ENCODE measurements around the gene FABP6. TPM values are rescaled to one million over a fixed set of nuclear protein-coding genes. Genes with fewer than 3 reads are reported as not detected.

FABP6 gene
- total RNA-seq, 2 donors from 2014 or later, result 0.37 to 1.9 TPM

DNA sequence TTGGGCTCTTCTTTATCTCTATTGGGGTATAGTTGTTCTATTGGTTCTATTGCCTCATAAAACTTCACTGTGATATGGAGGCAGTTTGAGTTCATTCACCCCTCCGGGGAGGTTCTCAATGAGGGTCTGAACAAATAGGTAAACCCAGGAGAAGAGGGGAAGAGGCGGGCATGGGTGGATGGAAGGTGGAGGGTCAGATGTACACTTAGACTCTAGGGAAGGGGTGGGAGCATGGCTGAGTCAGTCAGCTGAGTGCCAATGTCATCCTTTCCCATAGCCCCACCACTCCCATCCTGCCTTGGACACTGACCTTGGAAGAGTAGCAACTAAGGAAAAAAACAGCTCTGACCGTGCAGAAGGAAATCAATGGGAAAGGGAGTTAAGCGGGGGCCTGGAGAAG, 9.9 kb upstream of the FABP6 start:
- no peaks in the 10 kb centered on the region for H3K27me3 ChIP-seq (ENCODE audit: control insufficient read depth, insufficient read depth, low read length, poor library complexity, severe bottlenecking)
- no peak overlapping the region for H3K4me3 Mint-ChIP-seq
- no peaks in the 10 kb centered on the region for H3K4me1 ChIP-seq (ENCODE audit: control insufficient read depth, insufficient read depth, low read length)
- 84 to 100% methylated on average over 1 to 4 of the region's 4 CpGs for WGBS, 2 experiments (ENCODE audit: insufficient coverage in 1 of 2, insufficient read length in 1 of 2)
- no peaks in the 10 kb centered on the region for H3K36me3 Mint-ChIP-seq (ENCODE audit: low read depth)
- H3K4me3 ChIP-seq (ENCODE audit: low read length), result no peak overlapping the region
- H3K27ac ChIP-seq (ENCODE audit: low read depth, low read length), result no peak overlapping the region
- no peaks in the 10 kb centered on the region for H3K4me1 Mint-ChIP-seq
- H3K27ac Mint-ChIP-seq, result no peak overlapping the region
- H3K36me3 ChIP-seq (ENCODE audit: control insufficient read depth, insufficient read depth, low read length), result no peaks in the 10 kb centered on the region
- peaks cover 6% of the 10 kb centered on the region for H3K27me3 Mint-ChIP-seq (ENCODE audit: insufficient read depth)
- no peak overlapping the region for H3K9ac ChIP-seq (ENCODE audit: extremely low read depth, low read length, poor library complexity, severe bottlenecking)
- no peak for DNase-seq
- TF ChIP-seq CTCF (conservative IDR thresholded peaks at IDR 0.05), result no peak
- H3K9me3 Mint-ChIP-seq, result no peaks in the 10 kb centered on the region
- no peaks in the 10 kb centered on the region for H3K9me3 ChIP-seq (ENCODE audit: control insufficient read depth, low read length)

DNA sequence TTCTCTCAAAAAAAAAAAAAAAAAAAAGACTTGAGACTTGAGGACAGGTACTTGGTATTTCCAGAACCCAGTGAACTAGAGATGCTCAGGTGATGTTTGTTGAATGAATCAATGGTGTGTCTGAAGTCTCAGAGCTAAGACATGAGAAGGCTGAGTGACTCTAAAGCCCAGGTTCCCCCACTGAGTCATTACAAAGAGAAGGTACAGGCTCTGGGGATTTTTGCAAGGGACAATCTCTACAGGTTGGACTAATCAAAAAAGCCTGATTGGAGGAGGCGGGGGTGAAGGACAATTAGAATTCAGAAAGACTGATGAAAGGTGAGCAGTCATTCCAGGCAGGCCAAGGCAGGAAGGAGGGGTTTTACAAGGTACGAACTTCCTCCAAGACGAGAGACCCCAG, 8.2 kb upstream of the FABP6 start:
- Mint-ChIP-seq H3K4me1 (no peaks in the 10 kb centered on the region), H3K27ac (no peak overlapping the region), H3K27me3 (ENCODE audit: insufficient read depth) (peaks cover 2% of the 10 kb centered on the region), H3K36me3 (ENCODE audit: low read depth) (no peaks in the 10 kb centered on the region), H3K9me3 (no peaks in the 10 kb centered on the region), H3K4me3 (no peak overlapping the region)
- no peak overlapping the region for H3K4me3 ChIP-seq (ENCODE audit: low read length)
- no peak for TF ChIP-seq CTCF (conservative IDR thresholded peaks at IDR 0.05)
- WGBS, 2 experiments (ENCODE audit: insufficient coverage in 1 of 2, insufficient read length in 1 of 2), result 82 to 83% methylated on average over 1 to 3 of the region's 3 CpGs
- no peak overlapping the region for H3K27ac ChIP-seq (ENCODE audit: low read depth, low read length)
- DNase-seq, result no peak
- H3K4me1 ChIP-seq (ENCODE audit: control insufficient read depth, insufficient read depth, low read length), result no peaks in the 10 kb centered on the region
- H3K9ac ChIP-seq (ENCODE audit: extremely low read depth, low read length, poor library complexity, severe bottlenecking), result no peak overlapping the region
- no peaks in the 10 kb centered on the region for H3K27me3 ChIP-seq (ENCODE audit: control insufficient read depth, insufficient read depth, low read length, poor library complexity, severe bottlenecking)
- H3K36me3 ChIP-seq (ENCODE audit: control insufficient read depth, insufficient read depth, low read length), result no peaks in the 10 kb centered on the region
- H3K9me3 ChIP-seq (ENCODE audit: control insufficient read depth, low read length), result no peaks in the 10 kb centered on the region

DNA sequence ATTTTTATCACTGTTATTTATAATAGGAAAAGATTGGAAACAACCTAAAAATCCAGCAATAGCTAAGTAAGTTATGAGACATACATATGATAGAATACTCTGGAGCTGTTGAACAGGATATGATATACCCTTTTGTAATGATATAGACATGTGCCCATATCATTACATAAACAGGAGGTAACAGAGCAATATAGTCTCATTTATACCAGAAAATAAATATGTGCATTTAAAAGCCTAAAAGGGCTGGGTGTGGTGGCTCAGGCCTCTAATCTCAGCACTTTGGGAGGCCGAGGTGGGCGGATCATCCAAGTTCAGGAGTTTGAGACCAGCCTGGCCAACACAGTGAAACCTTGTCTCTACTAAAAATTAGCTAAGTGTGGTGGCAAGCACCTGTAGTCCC, 2.3 kb upstream of the FABP6 start:
- no peak overlapping the region for H3K4me3 Mint-ChIP-seq

More for the DNA sequence above, 2.3 kb upstream of the FABP6 start:
- H3K9me3 ChIP-seq (ENCODE audit: control insufficient read depth, low read length), result no peaks in the 10 kb centered on the region
- Mint-ChIP-seq H3K36me3 (ENCODE audit: low read depth) (no peaks in the 10 kb centered on the region), H3K9me3 (no peaks in the 10 kb centered on the region), H3K27ac (no peak overlapping the region), H3K4me1 (no peaks in the 10 kb centered on the region), H3K27me3 (ENCODE audit: insufficient read depth) (no peaks in the 10 kb centered on the region)
- TF ChIP-seq CTCF (conservative IDR thresholded peaks at IDR 0.05), result no peak
- no peak for DNase-seq
- WGBS, 2 experiments (ENCODE audit: insufficient coverage in 1 of 2, insufficient read length in 1 of 2), result 92 to 94% methylated on average over 2 of the region's 2 CpGs
- no peaks in the 10 kb centered on the region for H3K4me1 ChIP-seq (ENCODE audit: control insufficient read depth, insufficient read depth, low read length)
- H3K9ac ChIP-seq (ENCODE audit: extremely low read depth, low read length, poor library complexity, severe bottlenecking), result no peak overlapping the region
- H3K36me3 ChIP-seq (ENCODE audit: control insufficient read depth, insufficient read depth, low read length), result no peaks in the 10 kb centered on the region
- H3K27me3 ChIP-seq (ENCODE audit: control insufficient read depth, insufficient read depth, low read length, poor library complexity, severe bottlenecking), result no peaks in the 10 kb centered on the region
- H3K27ac ChIP-seq (ENCODE audit: low read depth, low read length), result no peak overlapping the region
- H3K4me3 ChIP-seq (ENCODE audit: low read length), result no peak overlapping the region
